ENCODE measurements around the gene E2F3.
"Not testable (repeated sequence)": the region's sequence is repeated elsewhere in the genome, so short reads cannot be mapped to it uniquely, and the experiment has no call there.

Gene E2F3

GRCh38 chr6:20472748-20473147, 71.1 kb downstream of the E2F3 start:
- ATAC-seq, result no peak

DNA sequence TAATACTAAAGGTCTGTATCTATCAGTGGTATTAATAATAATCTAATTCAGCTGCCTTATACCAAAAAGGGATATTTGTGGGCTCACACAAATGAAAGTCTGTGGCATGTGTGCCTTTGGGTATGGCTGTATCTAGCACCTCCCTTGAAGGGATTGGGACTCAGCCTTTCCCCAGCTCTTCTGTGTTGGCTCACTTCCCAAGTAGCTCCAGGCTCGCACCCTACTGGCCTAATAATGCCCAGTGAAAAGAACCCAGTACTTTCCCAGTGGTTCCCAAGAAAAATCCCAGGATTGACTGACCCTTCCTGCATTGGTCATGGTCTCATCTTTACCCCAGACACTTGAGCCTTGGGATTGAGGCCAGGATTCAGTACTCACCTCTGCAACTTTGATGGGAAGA, 71.8 kb downstream of the E2F3 start:
- ATAC-seq, result no peak

- ATAC-seq, result no peak
These were observed 73.3 kb downstream of the E2F3 start for GRCh38 chr6:20474874-20475542.

DNA sequence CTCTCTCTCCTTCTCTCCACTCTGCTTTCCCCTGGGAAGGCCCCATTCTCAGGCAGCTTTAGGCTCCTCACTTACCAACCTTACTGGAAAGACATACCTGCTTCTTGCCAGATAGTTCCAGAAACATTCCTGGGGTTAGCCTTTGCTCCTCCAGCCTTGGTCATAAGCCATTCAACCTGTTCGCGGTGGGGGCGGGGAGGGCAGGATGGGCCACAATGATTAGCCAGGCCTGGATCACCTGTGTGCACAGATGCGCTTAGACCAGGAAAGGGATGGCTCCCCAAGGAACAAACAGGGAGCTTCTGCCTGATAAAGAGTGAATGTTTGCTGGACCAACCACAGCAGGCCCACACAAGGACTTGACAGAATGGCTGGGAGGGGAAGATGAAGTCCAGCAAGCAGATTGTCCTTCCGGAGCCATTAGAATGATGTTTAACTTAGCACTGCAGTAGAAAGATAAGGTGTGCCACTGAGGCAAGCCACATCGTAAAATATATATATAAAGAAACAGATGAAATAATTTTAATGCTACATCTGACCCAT, 74.9 kb downstream of the E2F3 start:
- no peak for ATAC-seq

DNA sequence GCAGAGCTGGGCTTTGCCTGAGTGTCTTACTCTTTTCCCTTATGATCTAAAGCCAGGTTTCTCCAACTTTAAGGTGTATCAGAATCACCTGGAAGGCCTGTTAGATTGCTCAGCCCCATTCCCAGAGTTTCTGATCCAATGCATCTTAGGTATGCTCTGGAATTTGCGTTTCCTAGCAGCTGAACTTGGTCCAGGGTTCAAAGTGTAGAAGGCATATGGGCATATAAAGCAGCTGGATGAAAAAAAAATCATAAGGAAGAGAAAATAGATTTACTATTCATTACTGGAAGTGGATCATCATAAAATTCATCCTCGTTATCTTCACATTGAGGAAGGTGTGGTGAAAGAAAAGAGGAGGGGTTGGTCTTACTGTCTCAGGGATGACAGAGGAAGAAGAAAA, 75.8 kb downstream of the E2F3 start:
- no peak for ATAC-seq

GRCh38 chr6:20479060-20479459, 77.4 kb downstream of the E2F3 start:
- ATAC-seq, result no peak

GRCh38 chr6:20479526-20479925, 77.8 kb downstream of the E2F3 start:
- no peak for ATAC-seq

DNA sequence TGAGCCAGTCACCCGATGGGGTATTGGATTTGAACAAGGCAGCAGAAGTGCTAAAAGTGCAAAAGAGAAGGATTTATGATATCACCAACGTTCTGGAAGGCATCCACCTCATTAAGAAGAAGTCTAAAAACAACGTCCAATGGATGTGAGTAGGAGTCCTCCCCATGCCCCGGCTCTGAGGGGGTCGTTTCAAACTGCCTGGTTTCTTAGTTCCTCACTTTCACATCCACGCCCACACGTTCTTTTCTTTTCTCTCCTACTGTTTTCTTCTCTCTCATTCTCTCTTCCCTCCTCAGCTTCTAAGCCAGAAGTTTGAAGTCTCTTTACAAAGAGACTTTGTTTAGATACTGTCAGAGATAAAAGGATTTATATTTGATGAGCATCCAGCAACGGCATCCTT, 79.6 kb downstream of the E2F3 start:
- ATAC-seq, result no peak

DNA sequence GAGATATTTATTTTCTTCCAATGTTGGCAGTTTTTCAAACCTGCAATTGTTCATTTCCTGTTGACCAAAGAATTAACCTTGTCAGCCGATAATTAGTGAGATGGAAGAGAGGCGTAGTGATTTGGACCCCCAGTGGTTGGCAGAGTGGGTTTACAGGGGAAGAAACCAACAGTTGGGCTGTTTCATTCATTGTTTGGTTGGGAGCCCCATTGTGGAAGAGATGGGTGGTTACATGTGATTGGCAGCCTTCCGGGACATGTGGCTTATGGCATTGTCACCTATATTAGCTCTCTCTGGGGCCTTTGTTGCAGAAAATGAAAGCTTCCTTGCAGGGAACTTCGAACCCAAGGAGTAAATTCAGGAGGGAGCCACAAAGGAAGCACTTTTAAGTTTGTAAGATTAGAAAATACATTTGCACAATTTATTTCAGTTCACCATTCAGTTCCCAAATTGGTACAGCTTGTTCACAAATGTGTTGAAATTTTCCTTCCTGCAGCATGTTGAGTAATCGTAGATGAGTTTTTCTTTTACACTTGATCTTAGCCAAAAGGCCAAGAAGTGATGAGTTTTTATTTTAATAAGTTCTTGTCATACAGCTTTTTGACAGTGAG, 82.3 kb downstream of the E2F3 start:
- no peak for ATAC-seq

GRCh38 chr6:20486641-20487040, 85.0 kb downstream of the E2F3 start:
- ATAC-seq, result no peak

- ATAC-seq, result no peak
These were observed 86.1 kb downstream of the E2F3 start for GRCh38 chr6:20487669-20488375.

GRCh38 chr6:20490591-20490990, 88.9 kb downstream of the E2F3 start:
- no peak for ATAC-seq

- no peak for ATAC-seq
These were observed 90.4 kb downstream of the E2F3 start for GRCh38 chr6:20492099-20492498.

DNA sequence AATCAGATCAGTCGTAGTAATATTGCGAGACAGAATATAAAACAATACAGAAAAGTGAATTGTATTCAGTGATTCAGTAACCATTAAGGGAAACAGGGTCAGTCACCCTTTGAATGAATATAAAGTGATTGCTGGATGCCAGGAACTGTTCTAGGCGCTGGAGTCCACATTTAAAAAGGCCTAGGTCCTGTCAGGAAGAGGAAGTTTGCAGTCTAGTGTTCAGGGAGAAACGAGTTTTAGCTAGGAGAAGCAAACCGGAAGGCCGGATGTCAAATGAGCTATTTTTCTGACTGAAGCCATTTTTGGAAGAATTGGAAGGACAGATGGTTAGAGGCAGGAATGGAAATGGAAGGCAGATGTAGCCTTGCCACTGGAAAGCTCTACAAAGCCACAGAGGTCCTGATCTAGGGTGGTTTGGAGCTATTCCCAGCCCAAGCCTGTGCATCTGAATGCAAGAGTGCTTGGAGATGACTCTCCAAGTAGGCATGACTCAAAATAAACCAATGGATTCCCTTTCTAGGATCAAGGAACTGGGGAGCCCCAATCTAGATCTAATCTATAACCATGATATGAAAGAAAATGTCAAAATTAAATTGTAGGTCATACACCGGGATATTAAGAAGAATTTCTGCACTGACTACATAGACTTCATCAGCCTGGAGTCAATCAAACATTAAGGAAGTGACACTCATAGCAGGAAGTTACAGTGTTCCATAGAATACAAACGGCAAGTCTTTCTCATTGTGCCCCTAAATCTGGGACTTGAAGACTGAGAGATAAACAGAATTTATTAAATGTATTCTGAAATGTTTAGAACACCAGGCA, 95.7 kb downstream of the E2F3 start:
- ATAC-seq, result no peak

DNA sequence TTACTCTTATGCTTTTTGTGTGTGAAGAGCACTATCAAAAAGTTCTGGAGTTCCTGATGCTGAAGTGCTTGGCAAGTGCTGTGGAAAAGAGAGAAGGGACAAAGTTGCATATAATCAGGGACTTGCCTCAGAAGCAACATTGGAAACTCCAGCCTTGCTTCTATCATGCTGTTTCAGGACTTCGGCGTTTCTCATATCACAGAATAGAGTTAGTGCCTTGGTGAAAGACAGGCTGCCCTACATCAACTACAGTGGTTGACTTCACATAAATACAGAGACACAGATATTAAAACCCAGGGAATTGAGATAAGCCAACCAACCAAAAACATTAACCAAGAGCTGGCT, 96.3 kb downstream of the E2F3 start:
- no peak for ATAC-seq

GRCh38 chr6:20509212-20509611, 107.5 kb downstream of the E2F3 start:
- no peak for ATAC-seq

GRCh38 chr6:20511852-20512251, 110.2 kb downstream of the E2F3 start:
- no peak for ATAC-seq

DNA sequence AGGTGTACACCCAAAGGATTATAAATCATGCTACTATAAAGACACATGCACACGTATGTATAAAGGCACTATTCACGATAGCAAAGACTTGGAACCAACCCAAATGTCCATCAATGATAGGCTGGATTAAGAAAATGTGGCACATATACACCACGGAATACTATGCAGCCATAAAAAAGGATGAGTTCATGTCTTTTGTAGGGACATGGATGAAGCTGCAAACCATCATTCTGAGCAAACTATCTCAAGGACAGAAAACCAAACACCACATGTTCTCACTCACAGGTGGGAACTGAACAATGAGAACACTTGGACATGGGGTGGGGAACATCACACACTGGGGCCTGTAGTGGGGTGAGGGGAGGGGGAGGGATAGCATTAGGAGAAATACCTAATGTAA, 123.5 kb downstream of the E2F3 start:
- ATAC-seq, result not testable (repeated sequence)

GRCh38 chr6:20529086-20529448, 127.4 kb downstream of the E2F3 start:
- ATAC-seq, result peak; percentile 55 to 65

GRCh38 chr6:20532881-20533280, 131.2 kb downstream of the E2F3 start:
- no peak for ATAC-seq

DNA sequence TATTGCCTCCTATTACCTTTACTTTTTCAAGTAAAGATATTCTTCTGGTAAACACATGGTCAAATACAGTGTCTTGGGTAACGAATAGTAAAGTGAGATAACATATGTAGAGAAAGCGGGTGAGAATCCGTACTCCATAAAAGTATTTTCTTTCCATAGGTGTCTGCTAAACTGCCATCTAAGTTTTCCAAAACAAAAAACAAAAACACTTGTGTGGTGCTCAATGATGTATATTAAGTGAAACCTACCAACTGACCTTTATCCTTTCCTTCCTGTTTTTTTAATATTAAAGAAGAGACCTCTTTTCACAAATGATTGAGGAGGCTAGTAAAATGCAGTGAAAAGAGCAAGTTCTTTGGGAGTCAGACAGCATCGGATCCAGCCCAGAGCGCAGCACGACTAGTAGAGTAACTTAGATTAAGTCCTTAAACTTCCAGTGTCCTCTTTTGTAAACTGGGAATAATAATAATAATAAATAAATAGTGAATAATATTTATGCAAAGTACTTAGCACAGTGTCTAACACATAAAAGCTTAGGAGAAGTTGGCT, 132.1 kb downstream of the E2F3 start:
- no peak for ATAC-seq

- ATAC-seq, result peak; percentile 92 to 95
These were observed 132.9 kb downstream of the E2F3 start, which contains the start of gene CDKAL1 for GRCh38 chr6:20534295-20535262. CDKAL1 (plus strand) TSS chr6:20534457; CDS start chr6:20546351, 11,894 bp downstream.

Data from activated CD4-positive, CD25-positive, alpha-beta regulatory T cell treated with anti-CD3 and anti-CD28 coated beads, Interleukin-2, amount 50 U/mL, for 24 hours (primary cell).